ENCODE data around the gene SS18L1.

SS18L1 gene

DNA sequence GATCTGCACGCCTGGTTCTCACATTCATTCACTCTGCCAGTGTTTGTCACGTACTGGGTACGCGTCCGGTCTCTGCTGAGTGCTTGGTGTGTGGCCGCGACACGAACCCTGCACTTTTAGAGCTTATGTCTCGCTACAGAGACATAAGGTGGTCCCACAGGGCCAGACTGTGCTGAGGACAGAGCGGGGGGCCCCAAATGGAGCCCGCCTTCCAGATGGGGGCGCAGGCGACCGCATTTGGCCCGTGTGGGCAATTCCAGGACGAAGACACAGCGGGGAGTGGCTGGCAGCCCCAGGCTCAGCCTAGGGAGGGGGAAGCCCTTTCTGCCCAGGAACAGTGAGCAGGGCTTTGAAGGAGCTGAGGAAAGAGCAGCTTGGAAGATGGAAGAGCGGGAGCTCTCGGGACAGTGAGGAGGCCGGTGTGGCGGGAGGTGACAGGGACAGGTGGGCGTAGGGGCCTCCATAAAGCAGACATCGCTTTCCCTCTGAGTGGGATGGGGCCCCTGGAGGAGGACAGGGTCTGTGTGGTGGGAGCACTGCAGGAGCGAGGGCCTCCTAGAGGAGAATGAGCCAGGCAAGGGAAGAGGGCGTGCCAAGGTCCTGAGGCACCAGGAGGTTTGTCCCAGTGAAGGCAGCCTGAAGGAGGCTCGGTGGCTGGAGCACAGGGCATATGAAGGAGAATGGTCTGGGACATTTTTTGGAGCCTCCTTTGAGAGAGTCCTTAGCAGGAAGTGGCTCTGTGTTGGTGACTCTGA lies 31.5 kb downstream of the SS18L1 start:
- DNase-seq, result no peak

DNA sequence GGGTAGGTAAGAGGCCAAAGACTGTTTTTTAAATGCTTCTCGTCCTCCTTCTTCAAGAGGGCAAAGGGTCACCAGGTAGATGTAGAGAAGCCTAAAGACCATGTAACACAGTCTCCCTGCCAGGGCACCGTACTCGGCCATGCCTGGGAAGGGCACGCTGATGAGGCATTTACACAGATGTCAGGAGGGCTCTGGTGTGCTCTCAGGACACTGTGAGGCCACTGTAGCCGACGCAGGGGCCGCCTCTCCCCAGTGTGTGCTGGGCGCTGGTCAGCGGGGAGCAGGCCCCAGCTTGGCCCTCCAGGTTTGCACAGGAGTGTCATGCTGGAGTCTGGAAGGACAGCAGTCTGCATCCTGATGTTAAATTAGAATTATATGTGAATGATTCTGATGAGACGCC lies 32.1 kb downstream of the SS18L1 start:
- no peak for DNase-seq

DNA sequence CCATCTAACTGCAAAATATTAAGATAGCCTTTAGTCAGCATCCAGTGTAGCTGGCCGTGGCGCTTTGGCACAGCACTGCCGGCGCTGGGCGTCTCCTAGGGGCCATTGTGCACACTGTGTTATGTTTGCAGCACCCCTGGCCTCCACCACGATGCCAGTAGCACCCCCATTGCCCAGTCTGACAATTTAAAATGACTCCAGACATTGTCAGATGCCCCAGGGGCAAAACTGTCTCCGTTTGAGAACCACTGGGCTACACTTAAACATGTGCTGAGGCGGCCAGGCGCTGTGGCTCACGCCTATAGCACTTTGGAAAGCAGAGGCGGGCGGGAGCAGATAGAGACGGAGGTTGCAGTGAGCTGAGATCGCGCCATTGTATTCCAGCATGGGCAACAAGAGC lies 33.3 kb downstream of the SS18L1 start:
- DNase-seq, result no peak

DNA sequence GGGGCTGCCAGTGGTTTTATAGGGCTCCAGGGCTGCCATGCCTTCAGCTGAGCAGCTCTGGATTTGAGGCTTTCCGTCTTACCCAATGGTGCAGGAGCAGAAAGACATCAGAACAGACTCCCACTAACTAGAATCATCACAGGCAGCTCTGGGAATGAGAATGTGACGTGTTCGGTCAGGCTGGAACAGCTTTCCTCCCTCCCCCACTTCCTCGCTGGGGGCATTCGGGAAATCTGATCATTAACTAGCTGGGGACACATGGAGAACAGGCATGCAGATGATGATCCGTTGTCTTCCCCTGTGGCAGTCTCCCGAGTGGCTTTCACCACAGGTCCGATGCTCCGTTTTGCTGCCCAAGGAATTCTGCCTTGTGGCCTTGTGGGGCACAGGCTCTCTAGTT lies 33.7 kb downstream of the SS18L1 start:
- no peak for DNase-seq

DNA sequence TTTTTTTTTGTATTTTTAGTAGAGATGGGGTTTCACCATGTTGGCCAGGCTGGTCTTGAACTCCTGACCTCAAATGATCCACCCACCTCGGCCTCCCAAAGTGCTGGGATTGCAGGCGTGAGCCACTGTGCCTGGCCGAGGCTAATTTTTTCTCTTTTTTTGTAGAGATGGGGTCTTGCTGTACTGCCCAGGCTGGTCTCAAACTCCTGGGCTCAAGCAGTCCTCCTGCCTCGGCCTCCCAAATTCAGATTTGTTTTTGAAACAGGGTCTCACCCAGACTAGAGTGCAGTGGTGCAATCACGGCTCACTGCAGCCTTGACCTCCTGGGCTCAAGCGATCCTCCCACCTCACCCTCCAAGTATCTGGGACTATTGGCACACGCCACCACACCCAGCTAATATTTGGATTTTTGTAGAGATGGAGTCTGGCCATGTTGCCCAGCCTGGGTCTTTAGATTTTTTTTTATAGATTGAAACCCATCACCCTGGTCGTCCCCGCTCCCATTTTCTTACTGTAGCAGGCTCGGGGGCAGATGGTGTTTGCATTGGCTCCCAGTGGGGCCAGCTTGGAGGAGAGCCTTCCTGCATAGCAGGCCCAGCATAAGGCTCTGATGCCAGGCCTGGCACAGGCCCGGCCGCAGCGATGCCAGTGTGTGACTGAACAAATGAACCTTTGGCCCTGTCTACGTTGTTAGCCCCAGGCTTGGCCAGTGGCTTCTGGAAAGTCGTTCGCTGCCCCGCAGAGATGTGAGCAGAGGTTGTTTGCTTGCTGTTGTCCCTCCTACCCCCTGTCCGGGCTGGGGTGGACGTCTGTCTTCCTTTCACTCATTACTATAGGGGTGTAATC lies 35.0 kb downstream of the SS18L1 start:
- no peak for DNase-seq

DNA sequence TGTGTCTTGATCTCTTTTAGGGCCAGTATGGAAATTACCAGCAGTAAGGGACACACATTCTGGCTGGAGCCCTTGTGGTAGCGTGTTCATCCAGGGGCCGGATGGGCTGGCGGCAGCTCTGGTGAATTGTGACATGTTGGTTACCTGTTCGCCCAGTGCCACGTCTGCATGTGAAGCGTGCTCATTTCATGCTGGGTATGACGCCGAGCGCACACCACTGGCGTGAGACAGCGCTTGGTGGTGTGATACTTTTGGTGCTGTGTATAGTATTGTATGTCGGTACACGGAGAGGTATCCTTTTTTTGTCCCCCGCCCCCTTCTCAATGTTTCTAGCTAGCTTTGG lies 35.6 kb downstream of the SS18L1 start:
- no peak for DNase-seq

DNA sequence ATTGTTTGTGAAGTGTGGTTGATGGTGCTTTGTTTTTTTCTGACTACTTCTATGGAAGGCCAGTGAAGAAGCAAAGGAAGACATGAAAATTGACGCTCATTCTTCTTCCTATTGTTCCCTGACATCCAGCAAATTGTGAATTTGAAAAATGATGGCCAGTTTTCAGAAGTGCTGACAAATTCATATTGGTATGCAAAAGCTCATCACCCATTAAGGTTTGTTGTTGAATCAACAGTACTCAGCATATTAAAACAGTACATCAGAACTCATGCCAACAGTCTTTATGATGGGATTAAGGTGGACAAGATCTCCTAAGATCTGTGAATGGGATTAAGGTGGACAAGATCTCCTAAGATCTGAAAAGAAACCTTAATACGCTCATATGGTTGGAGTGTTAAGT lies 38.2 kb downstream of the SS18L1 start:
- no peak for DNase-seq

DNA sequence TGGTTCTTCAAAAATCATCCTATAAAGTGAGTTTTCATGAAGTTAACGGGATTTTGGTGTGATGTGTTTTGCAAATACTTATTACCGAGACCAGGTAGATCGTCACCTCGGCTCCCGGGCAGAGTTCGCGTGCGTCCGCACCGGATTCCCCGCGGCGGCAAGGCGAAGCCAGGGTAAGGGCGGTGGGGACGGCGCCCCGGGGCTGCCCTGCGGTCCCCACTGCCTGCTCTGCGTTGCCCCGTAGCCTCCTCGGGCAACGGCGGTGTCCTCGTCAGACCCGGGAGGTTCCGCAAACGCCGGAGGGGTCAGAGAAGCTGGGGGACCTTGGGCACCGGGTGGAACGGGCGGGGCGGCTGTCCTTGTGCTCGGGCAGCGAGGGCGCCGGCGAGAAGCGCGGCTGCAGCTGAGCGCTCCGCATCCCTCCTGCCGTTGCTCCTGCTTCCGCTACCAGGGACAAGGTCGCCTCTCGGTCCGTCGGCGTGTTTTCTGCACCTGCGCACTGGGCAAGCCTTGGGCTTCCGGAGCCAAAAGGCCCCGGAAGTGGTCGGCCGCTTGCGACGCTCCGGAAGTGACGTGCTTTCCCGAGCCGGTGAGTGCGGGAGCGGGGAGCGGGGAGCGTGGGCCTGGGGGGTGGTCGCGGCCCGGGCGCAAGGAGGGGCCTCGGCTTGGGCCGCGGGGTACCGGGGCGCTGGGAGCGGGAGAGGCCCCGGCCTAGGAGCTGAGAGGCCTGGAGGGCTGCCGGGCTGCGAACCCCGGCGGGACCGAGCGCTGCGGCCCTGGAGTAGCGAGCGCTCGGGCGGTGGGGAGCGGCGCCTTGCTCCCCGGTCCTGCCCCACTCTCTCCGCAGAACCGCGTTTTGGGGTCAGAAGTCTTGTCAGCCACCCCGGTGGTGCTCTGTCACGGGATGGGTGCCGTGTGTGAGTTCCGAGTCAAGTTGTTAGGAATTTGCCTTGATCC lies 39.2 kb downstream of the SS18L1 start, which contains the start of gene MTG2:
TSS of gene MTG2 (plus strand) at position 560 of the 957 bp plus-strand sequence. CDS start 10,393 bp downstream, outside the sequence.
- DNase-seq, result peak; percentile 91

DNA sequence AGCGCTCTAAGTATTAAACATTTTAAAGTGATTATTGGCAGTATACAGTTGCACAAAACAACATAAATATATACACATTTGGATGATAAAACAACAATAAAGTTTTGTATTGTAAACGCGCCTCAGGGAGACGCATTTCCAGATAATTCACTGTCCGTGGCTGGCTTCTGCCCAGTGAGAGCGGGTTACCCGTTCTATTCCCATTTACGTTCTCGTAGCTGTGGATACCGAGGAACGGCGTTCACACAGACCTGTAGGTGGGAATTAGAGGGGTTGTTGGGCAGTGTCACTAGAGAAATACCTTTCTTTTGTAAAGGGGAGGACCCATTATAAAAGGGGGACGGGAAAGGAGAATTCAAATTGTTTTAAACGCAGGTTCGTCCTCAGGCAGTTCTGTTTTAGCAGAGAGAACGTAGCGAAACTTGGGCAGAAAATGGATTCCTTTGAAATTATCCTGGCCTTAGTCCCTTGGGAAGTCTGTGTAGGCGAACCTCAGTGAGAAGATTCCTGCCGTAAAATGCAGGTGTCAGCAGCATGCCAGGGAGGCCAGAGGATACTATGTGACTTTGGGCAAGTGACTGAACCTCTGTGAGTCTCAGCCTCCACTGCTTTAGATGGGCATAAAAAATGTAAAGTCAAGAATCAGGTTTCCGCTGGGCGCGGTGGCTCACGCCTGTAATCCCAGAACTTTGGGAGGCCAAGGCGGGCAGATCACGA lies 40.0 kb downstream of the SS18L1 start:
- DNase-seq, result no peak

DNA sequence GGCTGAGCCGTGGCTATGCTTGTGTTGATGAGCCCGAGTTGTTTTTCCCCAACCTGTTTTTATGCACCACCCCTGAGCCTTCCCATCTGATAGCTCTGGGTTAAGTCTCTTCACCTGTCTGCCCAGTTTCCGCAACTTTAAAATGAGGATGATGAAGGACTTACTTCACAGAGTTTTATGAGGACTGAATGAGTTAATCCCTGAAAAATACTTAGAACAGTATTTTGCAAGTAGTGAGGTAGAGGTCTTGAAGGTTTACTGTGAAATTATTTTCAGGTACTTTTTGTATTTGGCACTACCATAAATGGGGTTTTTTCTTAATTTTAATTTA lies 42.5 kb downstream of the SS18L1 start:
- no peak for DNase-seq

DNA sequence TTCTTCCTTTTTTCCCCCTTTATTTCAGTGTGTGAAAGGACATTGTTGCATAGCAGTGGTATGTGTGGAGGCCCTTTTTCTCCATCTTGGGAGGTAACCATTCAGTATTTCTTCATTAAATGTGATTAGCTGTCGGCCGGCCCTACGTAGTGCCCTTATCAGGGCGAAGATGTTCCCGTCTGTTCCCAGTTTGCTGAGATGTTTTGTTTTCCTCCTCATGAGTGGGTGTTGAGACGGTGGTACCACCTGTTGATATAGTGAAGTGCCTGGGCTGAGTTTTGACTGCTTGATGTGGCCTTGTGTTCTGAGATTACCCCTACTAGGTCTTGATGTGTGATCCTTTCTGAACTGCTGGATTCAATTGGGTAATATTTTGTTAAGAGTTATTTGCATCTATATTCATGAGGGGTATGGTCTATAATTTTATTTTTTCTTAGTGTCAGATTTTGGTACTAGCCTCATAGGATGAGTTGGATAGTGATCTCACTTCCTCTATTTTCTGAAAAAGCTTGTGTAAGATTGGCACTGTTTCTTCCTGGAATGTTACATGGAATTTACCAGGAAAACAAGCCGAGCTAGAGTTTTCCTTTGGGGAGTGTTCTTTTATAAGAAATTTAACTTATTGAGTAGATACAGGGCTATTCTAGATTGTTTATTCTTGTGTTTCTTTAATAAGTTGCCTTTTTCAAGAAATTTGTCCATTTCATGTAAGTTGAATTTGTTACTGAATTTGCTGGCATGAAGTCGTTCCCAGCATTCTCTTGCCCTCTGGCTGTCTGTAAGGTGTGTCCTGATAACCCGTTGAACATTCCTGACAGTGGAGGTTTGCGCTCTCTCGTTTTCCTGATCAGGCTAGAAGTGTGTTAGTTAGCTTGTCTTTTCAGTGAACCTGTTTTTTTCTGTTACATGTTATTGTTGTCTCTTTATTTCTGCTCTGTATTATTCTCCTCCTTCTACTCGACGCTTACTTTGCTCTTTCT lies 43.6 kb downstream of the SS18L1 start:
- peak; percentile 31 for DNase-seq

DNA sequence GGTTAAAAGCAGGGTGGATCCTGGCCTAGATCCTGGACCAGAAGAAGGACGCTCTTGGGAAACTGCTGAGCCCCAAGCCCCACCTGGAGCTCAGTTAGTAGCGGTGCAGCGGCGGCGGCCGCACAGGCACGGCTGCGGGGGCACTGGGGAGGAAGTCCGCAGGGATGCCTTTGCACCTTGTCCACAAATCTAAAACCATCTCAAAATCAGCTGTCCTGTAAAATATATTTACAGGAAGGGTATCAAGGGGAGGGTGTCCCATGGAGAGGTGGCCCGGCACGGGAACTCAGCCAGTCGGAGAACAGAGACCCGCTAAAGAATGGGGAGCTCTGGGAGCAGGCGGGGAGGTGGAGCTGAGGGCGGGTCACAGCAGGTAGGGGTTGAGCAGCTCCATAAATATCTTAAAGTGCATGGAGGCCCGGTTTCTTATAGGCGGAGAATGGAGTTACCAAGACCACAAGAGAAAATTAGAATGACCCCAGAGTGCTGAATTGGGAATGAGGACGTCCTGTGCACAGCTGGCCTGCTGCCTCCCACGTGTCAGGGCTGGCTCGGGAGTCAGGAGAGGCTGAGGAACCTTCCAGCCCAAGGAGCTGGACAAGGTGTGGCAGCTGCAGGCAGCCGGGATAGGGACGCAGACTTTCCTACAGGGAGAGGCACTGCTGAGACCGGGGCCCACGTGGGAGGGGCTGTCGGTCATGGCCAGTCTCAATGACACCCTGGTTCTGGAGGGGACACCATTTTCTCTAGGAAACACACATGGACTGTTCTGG lies 47.3 kb downstream of the SS18L1 start:
- no peak for DNase-seq

DNA sequence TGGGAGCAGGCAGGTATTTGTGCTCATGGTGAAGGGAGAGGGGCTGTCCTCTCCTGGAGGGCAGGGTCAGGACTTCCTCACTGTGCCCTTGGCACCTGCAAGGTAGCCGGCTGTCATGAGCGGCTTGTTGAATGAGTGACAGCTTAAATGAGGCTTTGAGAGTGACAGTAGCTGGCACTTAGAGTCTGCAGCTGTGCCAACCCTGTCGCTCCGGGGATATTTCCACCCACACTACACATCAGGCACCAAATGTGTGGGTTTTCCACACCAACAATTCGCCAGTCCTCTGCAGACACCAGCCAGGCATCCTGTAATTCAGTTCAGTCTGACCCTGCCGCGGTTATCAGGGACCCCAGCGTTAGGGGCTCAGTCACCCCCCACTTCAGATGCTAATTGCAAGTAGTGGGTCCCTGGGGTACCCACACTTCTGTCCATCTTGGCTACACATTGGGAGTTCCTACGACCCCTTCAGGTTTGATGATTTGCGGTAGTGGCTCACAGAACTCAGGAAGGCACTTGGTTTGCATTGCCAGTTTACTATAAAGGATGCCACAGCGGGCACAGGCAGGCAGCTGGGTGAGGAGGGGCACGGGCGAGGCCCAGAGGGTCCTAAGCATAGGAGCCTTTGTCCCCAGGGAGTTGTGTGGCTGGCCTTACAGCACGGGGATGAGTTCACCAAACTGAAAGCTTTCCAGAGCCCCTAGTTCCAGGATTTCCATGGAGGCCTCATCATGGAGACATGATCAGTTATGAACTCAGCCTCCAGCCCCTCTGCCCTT lies 48.4 kb downstream of the SS18L1 start:
- no peak for DNase-seq

DNA sequence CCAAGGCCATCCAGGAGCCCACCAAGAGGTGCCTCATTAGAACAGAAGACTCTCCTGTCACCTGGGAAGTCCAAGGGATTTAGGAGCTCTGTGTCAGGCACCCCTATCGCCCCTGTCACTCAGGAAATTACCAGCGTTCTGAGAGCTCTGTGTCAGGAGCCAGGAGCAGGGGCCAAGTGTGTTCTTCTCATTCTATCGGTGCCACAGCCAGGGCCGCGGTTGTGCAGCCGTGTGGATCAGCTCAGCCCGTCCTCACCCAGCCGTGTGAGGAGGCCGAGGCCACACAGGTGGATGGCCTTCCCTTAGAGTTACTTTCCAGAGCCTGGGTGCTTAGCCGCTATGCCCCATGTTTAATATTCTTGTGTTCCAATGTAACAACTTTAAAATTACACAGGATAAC lies 49.1 kb downstream of the SS18L1 start:
- no peak for DNase-seq

DNA sequence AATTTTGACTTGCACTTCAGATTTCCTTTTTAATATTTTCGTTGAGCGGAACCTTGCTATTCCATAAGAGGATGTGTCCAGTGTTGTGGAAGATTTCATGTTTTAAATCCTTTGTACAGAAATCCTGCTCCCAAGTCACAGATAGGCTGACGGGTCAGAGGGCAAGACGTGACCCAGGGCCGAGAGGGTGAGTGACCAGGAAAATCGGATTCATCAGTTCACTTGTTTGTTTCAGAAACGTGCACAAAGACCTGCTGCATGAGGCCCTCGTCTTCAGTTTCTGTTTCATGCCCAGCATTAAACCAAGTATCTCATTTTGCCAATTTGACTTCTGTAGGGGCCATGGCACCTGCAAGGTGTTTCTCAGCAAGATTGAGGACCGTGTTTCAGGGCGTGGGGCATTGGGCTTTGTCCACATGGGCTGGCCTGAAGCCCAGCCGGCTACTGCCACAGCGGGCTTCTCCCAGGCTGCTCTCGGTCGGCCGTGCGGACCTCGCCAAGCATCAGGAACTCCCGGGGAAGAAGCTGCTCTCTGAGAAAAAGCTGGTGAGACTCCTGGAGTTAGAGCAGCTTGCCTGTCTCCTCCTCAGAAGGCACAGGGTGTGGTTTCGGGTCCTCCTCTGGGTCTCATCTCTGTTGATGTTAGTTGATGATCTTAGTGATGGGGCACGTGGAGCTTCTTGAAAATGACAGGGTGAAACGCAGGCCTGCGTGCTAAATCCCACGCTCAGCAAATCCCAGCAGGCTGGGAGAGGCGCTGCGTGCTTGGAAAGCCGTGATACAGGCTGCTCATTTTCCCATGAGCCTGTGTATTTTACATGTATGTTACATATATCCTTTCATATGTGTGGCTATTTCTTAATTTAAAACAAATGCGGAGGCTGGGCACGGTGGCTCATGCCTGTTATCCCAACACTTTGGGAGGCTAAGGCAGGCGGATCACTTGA lies 49.8 kb downstream of the SS18L1 start:
- DNase-seq, result no peak

DNA sequence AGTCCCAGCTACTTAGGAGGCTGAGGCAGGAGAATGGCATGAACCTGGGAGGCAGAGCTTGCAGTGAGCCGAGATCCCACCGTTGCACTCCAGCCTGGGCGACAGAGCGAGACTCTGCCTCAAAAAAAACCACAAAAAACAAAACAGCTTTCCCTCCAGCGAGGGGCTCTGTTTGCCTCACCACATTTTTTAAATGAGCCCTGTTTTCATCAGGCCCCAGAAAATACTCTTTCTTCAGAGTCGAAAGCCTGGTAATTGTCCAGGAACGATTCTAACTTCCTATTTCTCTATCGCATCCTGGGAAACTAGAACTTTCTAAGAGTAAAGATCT lies 51.5 kb downstream of the SS18L1 start:
- DNase-seq, result no peak

DNA sequence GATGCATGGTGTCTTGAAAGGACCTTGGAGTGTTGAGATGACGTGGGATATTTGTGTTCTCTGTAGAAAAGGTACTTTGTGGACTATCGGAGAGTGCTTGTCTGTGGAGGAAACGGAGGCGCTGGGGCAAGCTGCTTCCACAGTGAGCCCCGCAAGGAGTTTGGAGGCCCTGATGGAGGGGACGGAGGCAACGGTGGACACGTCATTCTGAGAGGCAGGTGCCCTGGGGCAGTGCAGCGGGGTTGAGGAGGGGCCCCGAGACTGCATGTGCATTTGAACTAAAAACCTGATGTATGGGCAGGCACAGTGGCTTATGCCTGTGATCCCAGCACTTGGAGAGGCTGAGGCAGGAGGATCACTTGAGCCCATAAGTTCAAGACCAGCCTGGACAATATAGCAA lies 52.2 kb downstream of the SS18L1 start:
- no peak for DNase-seq

DNA sequence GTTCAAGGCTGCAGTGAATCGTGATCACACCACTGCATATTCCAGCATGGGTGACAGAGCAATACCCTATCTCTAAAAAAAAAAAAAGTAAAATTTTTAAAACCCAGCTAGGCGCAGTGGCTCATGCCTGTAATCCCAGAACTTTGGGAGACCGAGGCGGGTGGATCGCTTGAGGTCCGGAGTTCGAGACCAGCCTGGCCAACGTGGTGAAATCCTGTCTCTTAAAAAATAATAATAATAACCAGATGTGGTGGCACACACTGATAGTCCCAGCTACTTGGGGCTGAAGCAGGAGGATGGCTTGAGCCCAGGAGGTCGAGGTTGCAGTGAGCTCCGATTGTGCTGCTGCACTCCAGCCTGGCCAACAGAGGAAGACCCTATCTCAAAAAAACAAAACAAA lies 52.7 kb downstream of the SS18L1 start:
- no peak for DNase-seq

DNA sequence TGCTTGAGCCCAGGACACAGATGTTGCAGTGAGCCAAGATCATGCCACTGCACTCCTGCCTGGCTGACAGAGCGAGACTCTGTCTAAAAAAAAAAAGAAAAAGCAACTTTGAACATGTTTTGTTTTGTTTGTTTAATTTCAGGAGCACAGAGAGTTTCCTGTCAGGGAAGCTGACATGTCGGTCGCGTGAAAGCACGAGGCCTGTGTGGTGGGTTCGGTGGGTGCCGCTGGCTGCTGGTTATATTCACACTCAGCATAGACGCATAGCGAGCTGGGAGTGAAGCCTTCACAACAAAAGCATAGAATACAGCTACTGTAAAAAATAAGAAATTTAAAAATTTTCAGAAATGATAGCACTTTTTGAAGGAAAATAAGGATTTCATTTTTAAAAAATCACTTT lies 53.7 kb downstream of the SS18L1 start:
- no peak for DNase-seq
